Activated T-helper 9 cell treated with anti-CD3 and anti-CD28 coated beads, Interleukin-2, amount 50 U/mL, for 16 hours (primary cell): Measurements from ENCODE around the gene COX6A2.

Experiments used
- DNase-seq: peaks from one replicate; pipeline ENCODE4 v3.0.0-alpha.2; 2020; ENCODE audit warnings: low read depth

Gene COX6A2

DNA sequence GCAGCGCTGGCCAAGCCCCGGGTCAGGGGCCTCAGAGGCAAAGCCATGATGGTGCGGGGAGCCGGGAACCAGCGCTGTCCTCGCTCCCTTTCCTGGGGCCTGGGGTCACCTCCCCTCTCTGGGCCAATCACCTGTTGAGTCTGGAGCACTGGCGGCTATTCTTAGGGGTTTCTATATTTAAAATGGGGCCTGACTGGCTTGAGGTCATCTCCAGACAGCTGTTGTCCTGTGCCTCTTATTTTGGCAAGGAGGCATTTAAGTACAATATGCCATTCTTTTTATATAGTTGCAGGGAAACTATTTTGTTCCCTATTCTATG, at the start of gene COX6A2:
COX6A2 (minus strand) TSS at position 82 of the 319 bp plus-strand sequence; CDS start at position 47, 35 bp downstream.
- DNase-seq, result no peak

DNA sequence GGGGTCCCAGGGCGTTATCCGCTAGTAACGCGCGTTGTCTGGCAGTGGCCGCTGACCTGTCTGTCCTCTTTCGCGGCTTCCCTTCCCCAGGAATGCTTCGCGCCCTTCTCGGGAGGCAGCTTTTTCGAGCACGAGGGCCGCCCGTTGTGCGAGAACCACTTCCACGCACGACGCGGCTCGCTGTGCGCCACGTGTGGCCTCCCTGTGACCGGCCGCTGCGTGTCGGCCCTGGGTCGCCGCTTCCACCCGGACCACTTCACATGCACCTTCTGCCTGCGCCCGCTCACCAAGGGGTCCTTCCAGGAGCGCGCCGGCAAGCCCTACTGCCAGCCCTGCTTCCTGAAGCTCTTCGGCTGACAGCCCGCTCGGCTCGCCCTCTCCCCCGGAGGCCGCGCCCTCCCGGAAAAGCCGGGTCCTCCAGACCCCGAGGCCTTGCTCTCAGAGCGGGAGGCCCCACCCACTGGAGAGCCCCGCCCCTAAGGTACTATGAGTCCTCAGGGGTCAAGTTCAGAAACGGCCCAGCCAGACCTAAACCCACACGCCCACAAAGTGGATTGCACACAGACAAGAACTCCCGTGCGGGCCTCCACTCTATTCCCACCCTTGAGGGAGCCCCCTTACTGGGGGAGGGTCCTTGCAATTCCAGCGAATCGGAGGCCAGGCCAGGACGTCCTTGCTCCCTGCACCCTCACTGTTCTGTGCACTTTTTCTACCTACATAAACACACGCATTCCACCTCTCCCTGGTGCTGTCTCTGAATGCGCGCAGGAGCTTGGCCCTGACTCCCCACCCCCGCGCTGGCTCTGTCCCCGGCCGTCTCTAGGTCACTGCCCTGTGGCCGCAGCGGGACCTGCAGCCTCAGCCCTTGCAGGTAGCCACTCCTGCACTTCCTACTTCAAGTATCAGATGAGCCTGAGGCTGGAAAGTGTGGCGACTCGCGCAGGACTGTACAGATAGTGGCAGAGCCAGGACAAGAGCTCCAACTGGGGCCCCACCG, 49.4 kb upstream of the COX6A2 start:
- no peak for DNase-seq

DNA sequence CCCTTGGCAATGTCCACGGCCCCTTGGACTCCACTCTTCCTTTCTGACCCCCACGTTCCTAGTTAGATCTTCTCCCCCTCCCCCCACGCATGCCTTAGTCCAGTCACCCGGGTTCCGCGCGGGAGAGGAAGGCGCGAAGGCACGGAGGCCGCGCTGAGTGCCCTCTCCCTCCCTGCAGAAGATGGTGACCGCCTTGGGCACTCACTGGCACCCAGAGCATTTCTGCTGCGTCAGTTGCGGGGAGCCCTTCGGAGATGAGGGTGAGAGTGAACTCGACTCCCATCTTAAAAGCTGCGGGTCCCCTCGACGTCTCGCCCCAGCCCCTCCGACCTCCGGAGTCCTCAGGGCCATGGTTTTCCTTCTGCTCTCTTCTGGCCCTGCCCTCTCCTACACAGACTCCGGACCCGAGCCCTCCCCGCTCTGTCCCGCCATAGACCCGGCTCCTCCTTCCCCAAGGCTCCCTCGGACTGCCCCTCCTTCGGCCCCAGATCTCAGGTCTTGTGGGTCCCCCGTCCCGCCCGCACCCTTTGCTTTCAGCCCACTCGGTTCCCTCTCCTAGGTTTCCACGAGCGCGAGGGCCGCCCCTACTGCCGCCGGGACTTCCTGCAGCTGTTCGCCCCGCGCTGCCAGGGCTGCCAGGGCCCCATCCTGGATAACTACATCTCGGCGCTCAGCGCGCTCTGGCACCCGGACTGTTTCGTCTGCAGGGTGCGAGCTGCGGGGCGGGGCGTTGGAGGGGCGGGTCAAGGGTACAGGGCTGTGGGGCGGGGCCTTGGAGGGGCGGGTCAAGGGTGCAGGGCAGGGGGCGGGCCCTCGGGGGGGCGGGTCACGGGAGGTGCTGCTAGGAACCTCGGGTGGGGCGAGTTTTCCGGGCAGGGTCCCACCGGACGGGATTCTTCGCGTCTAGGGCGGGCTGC, 48.4 kb upstream of the COX6A2 start:
- peak; percentile 80 for DNase-seq

DNA sequence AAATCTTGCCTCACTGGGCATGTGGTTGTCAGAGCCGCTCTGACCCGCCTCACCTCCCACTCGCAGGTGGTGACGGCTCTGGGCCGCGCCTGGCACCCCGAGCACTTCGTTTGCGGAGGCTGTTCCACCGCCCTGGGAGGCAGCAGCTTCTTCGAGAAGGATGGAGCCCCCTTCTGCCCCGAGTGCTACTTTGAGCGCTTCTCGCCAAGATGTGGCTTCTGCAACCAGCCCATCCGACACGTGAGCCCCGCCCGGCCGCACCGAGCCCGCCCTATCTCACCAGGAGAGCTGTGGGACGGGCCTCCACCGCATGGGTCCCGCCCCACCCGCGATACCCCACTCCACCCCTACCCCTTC, 47.8 kb upstream of the COX6A2 start:
- no peak for DNase-seq

DNA sequence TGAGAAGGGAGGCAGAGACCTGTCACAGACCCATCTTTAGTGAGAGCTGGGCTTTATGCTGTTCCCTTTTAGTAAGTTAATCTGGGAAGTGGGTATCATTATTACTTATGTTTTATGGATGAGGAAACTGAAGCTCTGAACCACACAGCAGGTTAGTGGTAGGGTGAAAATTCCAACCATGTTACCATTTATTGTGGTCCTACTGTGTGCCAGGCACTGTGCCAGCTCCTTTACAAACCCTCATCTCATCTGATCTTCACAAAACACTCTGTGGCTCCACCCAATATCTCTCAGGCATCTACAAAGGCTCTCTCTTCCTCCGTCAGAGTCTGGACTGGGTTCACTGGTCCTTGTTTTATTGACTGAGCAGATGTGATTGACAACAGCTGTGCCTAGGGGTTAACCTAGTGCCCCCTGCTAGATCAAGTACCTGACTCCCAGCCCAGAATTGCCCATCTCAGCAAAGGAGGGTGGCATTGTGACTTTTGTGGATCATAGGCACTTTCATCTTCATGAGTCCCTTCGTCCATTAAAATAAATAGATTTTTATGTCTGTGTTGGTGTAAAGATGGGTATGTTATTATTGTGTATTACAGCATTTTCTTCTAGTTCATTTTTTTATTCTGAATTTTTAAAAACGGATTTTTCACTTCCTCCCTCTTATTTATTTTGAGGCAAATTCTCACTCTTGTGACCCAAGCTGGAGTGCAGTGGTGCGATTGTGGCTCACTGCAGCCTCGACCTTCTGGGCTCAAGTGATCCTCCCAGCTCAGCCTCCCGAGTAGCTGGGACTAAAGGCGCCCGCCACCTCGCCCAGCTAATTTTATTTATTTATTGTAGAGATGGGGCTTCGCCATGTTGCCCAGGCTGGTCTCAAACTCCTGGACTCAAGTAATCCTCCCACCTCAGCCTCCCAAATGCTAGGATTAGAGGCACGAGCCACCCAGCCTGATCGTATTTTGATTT, 46.9 kb upstream of the COX6A2 start:
- DNase-seq, result no peak

DNA sequence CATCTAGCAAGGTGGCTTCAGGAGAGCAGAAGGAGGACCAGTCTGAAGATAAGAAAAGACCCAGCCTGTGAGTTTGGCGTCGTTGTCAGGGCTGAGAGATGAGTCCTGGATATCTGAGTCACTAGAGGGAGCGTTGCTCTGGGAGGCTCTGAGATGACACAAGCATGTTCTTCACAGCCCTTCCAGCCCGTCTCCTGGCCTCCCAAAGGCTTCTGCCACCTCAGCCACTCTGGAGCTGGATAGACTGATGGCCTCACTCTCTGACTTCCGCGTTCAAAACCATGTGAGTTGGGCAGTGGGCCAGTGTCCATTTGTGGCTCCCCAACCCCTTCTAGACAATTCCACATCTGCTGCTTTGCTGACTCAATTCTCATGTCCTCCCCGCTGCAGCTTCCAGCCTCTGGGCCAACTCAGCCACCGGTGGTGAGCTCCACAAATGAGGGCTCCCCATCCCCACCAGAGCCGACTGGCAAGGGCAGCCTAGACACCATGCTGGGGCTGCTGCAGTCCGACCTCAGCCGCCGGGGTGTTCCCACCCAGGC, 46.1 kb upstream of the COX6A2 start:
- DNase-seq, result no peak

DNA sequence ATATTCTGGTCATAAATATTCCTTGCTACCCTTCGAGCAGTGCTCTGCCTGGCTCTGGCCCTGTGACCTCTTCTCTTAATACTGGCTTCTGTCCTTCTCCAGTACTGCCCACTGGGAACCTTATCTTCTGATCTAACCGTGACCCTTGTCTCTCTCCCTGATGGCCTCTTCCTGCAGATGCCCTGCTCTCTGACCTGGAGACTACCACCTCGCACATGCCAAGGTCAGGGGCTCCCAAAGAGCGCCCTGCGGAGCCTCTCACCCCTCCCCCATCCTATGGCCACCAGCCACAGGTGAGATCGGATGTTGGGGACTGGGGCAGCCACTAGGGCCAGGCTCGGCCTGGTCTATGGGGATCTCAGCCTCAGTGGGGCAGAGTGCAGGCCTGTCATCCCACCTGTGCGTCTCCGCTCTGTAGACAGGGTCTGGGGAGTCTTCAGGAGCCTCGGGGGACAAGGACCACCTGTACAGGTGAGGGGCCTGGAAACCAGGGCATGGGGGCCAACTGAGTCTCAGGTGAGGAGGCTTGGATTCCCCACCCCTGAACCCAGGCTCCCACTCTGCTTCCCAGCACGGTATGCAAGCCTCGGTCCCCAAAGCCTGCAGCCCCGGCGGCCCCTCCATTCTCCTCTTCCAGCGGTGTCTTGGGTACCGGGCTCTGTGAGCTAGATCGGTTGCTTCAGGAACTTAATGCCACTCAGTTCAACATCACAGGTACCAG, 45.3 kb upstream of the COX6A2 start:
- no peak for DNase-seq

DNA sequence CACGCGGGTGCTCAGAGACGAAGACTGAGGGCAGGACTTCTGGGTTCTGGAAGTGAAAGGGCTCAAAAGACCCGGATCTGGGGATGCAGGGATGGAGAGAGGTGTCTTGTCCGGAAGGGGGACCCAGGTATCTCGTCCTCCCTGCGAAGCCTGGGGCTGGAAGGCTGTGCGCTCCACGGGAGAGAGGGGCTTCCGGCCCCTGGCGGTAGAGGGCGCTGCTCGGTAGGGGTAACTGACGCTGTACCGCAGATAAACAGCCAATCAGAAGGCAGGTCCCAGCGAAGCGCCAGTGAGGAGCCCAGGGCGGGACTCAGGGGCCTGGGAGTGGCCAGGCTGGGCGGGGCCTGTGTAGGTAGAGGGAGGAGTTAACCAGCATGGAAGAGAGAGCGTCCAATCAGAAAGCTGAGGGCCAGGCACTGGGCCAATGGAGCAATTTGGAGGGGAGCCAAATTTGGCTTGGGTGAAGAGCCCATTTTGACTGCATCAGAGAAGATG, 44.6 kb upstream of the COX6A2 start:
- DNase-seq, result no peak

DNA sequence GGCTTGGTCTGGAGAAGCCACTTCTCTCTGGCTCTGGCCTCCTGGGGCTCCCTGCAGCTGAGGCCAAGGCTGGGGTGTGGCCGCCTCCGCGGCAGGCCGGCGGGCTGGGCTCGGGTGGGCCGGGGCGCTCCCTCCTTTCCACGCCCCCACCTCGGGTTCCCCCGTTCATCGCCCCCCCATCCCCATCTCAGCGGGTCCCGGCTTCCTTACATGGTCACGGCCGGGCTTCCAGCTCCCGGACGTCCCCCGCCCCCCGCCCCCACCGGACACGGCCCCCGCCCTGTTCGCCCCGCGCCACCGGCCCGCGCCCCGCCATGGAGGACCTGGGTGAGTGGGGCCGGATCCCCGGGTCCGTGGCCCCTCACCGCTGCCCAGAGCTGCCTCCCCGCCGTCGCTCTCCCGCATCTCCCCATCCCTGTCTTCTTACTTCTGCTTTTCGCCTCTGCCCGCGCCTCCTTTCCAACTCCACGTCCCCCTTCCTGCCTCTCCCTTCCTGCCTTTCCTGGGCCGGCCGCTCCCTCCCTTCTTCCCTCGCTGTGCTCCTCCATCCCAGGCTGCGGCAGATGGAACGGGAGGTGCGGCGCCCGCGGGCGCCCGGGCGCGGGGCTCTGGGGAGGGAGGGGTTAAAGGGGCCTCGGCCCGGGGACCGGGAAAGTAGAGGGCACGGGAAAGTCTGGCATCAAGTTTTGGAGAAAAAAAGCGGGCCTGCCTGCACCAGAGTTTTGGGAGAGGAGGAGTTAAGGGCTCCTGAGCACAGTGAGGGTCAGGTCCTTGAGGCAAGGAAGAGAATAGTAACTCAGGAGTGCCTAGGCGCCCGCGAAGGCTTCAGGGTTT, 43.9 kb upstream of the COX6A2 start, which contains the start of gene TGFB1I1:
TGFB1I1 (plus strand) TSS at position 278 of the 834 bp plus-strand sequence; CDS start at position 315, 37 bp downstream.
- DNase-seq, result no peak

DNA sequence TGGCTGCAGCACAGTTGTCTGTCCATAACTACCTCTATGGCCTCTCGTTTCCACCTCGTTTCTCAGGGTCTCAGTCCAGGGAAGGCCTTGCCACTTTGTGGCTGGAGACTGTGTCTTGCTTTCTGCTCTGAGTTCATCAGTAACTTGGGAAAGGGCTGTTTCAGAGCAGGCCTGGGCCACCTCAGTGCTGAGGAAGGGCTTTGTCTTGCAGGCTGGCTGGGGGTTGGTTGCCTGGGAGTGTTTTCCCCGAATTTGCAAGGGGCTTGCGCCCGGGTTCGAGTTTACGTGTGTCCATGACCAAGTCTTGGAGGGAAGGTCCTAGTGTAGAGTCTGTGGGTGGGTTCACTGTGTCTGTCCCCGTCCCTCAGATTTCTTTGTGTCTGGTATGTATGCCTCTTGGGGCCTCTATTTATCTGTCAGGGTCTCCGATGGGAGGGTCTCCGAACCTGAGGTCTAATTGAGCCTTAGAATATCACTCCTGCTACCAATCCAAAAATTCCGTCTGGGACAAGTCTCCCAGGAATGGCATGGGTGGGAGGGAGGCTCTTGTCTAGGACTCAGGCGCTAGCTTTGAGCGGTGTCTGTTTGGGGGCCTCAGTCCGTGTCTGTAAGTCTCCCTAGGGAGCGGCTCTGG, 43.2 kb upstream of the COX6A2 start:
- no peak for DNase-seq

DNA sequence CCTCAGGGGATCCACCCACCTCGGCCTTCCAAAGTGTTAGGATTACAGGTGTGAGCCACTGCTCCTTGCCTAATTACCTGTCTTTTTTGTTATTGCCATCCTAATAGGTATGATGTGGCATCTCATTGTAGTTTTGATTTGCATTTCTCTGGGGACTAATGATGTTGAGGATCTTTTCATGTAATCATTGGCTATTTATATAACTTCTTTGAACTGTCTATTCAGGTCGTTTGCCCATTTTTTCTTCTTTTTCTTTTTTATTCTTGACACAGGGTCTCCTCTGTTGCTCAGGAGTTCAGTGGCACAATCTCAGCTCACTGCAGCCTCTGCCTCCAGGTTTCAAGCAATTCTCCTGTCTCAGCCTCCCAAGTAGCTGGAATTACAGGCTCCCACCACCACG, 42.5 kb upstream of the COX6A2 start:
- no peak for DNase-seq

DNA sequence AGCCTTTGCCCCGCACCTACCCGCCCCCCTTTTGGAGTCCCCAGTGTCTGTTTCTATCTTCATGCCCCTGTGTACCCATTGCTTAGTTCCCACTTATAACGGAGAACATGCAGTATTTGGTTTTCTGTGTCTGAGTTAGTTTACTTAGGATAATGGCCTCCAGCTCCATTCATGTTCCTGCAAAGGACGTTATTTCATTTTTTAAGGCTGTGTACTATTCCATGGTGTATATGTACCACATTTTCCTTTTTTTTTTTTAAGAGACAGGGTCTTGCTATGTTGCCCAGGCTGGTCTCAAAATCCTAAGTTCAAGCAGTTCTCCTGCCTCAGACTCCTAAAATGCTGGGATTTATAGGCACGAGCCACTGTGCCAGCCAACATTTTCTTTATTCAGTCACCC, 39.7 kb upstream of the COX6A2 start:
- DNase-seq, result no peak

DNA sequence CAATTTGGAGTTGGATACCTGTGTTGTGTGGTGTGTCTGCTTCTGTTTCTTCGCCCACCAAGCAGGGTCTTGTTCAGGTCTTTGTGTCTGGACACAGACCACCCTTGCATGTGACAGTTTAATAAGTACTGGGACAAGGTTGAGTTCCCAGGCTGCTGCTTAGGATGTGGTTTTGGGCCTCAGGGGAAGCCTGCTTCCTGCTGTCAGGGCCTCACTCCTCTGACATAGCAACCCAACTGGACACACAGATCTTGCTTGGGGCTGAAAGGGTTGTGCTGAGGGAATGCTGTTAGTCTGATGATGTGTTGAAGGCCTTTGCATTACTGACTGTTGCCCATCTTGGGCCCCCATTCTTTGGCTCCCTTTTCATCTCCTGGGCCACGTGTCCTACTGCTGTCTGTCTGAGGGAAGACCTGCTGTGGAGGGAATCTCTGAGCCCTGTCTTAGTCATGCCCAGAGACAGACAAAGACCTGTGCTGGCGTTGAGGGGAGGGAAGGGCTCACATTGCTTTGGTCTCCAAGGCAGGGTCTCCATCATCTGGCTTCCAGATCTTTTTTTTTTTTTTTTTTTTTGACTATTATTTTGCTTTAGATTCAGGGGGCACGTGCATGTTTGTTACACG, 39.1 kb upstream of the COX6A2 start:
- DNase-seq, result no peak

DNA sequence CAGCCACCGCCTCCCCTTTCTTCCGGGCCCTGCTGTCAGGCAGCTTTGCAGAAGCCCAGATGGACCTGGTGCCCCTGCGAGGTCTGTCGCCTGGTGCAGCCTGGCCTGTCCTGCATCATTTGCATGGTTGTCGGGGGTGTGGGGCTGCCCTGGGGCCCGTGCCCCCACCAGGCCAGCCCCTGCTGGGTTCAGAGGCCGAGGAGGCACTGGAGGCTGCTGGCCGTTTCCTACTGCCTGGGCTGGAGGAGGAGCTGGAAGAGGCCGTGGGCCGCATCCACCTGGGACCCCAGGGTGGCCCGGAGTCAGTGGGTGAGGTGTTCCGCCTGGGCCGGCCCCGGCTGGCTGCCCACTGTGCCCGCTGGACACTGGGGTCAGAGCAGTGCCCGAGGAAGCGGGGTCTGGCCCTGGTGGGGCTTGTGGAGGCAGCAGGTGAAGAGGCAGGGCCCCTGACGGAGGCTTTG, 38.3 kb upstream of the COX6A2 start:
- DNase-seq, result no peak

DNA sequence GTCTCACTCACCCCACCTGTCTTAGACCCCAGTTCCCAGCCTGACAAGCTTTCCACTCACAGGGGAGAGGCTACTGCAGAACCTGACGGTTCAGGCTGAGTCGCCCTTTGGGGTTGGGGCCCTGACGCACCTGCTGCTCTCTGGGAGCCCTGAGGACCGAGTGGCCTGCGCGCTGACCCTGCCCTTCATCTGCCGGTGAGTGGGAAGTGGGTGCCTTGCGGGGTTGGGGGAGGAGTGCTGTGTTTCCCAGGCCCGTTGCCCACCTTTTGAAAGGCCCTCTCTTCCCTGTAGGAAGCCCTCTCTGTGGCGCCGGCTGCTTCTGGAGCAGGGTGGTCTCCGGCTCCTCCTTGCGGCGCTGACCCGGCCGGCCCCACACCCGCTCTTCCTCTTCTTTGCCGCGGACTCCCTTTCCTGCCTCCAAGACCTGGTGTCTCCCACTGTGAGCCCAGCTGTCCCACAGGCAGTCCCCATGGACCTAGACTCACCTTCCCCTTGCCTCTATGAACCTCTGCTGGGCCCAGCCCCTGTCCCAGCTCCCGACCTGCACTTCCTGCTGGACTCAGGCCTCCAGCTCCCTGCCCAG, 37.7 kb upstream of the COX6A2 start:
- no peak for DNase-seq

DNA sequence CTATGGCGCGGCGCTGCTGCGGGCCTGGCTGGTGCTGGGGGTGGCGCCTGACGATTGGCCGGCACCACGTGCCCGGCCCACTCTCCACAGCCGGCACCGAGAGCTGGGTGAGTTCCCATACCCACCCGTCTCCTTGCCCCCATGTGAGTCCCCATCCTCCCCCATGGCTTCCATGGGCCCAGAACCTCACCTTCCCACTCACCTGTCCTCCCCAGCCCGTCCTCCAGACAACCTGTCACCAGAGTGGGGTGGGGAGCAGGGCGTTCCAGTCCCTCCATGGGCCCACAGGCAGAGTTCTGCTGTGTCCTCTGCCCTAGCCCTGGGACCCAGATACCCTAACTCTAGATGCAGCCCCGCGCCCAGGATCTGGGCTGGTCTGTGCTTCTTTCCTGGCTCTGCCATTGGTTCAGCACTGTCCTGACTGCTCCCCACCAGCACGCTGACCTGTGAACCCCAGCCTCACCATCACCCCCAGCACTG, 36.7 kb upstream of the COX6A2 start:
- DNase-seq, result no peak

DNA sequence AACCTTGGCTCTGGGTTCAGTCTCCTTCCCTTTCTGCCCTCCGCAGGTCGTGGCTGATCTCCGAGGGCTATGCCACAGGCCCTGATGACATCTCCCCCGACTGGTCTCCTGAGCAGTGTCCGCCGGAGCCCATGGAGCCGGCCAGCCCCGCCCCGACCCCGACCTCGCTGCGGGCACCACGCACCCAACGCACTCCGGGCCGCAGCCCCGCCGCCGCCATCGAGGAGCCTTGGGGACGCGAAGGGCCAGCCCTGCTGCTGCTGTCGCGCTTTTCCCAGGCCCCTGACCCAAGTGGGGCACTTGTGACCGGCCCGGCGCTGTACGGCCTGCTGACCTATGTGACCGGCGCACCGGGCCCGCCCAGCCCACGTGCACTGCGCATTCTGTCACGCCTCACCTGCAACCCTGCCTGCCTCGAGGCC, 36.2 kb upstream of the COX6A2 start:
- no peak for DNase-seq
